Fibroblast of pulmonary artery (primary cell): ENCODE data around the gene MTHFSD.

ENCODE experiments used
- DNase-seq: peaks from one replicate; pipeline ENCODE4 v3.0.0-alpha.2; 2010; ENCODE audit warnings: low read depth
- H3K4me3 ChIP-seq: replicated peaks from 2 replicates; pipeline ENCODE4 v1.5.1; 2011; ENCODE audit warnings: low read depth, mild to moderate bottlenecking, control low read depth, low read length, moderate library complexity
- TF ChIP-seq, protein P1 (sequence below): IDR thresholded peaks from 2 replicates; pipeline ENCODE4 v1.5.1; 2011; ENCODE audit warnings: mild to moderate bottlenecking, control low read depth, low read length, inconsistent platforms; ENCODE audit errors: missing control alignments

The MTHFSD gene

DNA sequence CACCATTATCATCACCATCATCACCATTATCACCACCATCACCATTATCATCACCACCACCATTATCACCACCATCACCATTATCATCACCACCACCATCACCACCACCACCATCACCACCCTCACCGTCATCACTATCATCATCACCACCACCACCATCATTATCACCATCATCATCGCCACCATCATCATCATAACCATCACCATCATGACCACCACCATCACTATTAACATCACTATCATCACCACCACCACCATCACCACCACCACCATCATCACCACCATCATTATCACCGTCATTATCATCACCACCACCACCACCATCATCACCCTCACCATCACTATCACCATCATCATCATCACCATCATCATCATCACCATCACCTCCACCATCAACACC lies 32.5 kb upstream of the MTHFSD start:
- TF ChIP-seq, protein P1, sequence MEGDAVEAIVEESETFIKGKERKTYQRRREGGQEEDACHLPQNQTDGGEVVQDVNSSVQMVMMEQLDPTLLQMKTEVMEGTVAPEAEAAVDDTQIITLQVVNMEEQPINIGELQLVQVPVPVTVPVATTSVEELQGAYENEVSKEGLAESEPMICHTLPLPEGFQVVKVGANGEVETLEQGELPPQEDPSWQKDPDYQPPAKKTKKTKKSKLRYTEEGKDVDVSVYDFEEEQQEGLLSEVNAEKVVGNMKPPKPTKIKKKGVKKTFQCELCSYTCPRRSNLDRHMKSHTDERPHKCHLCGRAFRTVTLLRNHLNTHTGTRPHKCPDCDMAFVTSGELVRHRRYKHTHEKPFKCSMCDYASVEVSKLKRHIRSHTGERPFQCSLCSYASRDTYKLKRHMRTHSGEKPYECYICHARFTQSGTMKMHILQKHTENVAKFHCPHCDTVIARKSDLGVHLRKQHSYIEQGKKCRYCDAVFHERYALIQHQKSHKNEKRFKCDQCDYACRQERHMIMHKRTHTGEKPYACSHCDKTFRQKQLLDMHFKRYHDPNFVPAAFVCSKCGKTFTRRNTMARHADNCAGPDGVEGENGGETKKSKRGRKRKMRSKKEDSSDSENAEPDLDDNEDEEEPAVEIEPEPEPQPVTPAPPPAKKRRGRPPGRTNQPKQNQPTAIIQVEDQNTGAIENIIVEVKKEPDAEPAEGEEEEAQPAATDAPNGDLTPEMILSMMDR = no peak
- DNase-seq = no peak
- no peak overlapping the region for H3K4me3 ChIP-seq

DNA sequence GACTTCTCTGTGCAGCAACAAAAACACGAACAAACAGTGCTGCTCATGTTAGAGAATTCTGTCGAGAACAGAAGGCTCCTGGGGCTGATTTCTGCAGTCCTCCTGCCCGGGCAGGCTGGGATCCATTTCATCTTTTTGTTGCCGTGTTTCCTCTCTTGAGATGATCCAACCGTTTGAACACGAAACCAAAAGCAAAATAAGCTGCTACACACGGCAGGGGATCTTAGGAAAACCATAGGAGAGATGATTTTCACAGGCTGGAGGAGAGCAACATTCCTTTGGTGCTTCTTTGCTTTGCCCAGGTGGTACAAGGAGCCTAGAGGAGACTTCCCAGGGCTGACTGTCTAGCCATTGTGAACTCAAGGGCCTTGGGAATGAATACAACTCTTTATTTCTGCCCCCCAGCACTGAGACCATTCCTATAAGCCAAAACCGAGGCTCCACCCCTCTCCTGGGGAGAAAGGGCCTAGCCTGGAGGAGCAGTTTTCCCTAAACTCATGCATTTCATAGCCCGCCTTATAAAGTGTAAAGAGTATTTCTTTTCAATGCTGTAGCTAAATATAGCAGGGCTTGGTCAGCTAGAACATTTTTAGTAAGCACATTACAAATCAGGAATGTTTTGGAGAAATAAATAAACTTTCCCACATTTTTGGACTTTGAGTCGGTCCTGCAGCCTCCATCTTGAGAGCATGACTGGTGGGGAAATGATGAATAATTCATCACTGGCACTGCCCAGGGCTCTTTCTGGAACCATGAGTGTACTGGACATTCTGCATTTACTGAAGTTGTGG lies 31.0 kb upstream of the MTHFSD start:
- no peak for DNase-seq
- H3K4me3 ChIP-seq = no peak overlapping the region
- TF ChIP-seq, protein P1 = no peak

DNA sequence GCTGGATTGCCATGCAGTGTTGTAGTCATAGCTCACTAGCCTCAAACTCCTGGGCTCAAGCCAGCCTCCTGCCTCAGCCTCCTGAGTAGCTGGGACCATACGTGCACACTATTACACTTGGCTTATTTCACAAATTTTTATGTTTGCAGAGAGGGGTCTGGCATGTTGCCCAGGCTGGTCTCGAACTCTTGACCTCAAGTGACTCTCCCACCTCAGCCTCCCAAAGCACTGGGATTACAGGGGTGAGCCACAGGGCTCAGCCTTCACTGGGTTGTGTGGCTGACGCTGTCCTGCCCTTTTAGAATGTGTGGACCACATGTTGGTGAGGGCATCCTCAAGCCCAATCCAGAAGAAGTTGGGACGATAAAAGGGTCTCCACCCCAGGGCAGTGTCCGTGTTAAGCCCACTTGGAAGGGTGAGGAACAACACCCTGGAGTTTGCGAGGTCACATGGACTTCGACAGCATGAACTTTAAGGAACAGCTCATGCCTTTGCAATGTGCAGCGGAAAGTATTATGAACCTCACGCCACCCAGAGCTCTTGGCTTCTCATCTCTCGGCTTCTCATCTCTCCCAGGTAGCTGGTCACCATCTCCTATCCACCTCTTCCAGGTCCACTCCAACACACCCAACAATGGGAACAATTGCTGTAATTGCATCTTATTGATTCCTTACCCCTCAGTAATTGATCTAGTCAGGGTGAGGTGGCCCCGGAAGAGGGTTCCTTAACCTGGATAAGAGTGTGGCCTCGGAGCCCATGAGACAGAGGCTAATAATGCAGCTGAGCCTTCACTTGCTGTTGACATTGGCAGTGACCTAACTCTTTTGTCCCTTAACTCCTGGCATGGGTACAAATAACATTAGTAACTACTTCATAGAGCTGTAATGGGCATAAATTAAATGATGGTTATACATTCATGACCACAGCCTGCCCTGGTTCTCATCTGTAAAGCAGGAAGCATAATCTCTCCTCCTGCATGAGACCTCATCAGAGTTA lies 30.0 kb upstream of the MTHFSD start:
- TF ChIP-seq, protein P1 = no peak
- no peak overlapping the region for H3K4me3 ChIP-seq
- DNase-seq = no peak

DNA sequence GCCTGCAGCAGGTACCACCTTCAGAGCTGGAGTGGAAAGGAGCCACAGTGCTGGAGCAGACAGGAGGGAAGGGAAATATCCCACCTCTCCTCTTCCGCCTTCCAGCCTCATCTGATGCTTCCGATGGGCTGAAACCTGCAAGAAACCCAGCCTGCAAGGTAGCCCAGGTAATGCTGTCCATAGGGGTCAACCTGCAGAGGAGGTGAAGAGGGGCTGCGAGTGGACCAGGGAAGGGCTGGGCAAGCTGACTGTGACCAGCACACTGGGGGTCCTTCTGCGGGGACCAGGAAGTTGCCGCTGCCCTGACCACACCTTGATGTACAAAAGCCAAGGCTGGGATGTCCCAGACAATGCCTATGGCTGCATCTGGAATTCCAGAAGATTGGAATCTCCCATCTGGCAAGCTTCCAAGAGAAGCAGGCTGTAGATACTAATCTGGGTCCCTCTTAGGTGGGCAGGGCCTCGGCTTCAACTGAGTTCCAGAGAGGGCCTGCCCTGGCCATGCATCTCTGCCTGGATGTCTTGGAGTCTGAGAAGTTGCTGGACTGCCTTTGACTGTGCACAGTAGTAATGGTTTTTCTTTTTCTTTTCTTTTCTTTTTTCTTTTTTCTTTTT lies 29.1 kb upstream of the MTHFSD start:
- no peak overlapping the region for H3K4me3 ChIP-seq
- TF ChIP-seq, protein P1 = no peak
- DNase-seq = no peak

DNA sequence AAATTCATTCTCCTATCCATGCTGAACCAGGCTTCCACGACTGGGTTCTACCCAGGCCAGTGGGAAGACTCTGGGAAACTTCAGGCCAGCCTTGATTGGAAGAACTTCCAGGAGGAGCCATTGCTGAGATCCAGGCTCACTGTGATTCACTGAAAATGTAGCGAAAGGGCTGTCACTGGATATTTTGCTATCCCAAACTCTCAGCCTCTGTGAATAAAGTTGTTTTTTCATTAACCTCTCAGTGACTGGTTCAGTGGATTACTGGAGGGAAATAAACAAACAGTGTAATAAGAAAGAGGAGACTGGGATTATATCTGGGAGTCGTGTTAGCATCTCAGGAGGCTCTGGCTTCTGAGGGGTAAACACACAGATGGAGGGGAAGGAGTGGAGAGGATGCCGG lies 26.4 kb upstream of the MTHFSD start:
- DNase-seq = no peak
- TF ChIP-seq, protein P1 = no peak
- no peak overlapping the region for H3K4me3 ChIP-seq

DNA sequence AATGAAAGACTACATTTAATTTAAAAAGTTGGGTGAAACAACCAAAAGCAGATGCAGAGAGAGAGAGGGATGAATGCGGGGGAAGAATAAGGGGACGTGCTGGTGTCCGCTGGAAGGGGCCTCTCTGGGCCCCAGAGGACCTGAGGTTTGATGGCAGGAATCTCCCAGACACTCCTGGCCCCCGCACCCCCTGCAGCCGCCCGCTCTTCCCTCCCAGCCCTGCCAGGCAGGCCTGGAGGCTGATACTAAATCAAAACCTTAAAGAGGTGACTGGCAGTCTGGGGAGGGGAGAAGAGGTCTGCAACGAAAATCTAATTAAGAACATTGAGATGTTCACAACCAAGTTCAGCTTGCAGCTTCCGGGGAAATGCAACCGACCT lies 25.7 kb upstream of the MTHFSD start:
- no peak for DNase-seq
- TF ChIP-seq, protein P1 = no peak
- peak overlapping the region; percentile 25 for H3K4me3 ChIP-seq
